ENCODE measurements around the gene FHIT.

FHIT gene

DNA sequence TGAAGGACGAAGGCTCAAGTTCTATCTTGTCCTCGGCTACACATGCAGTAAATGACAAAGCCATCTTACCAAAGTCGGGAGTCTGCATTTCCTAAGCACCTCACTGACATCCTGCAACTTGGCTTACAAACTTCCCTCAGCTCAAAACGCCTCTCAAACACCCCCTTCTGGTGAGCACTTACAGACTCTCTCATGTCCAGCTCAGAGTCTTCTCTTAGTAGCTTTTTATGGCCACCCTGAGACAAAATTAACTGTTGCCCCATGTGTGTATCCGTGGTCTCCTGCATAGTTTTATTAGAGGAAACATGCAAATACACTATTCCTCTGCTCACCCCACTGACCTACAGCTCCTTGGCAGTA is 819.7 kb downstream of the FHIT start:
- no peak for DNase-seq

DNA sequence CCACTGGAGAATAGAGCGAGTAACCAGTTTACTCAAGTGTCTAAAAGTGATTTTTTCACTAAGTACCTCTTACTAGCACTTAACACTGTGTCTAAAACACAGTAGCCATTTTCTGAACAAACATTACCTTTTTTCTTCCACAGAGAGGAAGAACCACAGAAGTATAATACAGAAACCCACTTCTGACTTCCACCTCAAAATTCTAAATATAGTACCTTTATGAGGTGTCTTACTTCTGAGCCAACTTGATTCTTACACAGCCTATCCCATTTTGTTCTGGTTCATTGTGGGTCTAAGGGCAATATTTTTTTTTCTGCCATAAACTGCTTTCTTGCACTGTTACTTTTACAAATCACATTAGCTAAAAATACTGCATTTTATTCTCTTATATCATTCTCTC is 821.0 kb downstream of the FHIT start:
- DNase-seq: no peak

DNA sequence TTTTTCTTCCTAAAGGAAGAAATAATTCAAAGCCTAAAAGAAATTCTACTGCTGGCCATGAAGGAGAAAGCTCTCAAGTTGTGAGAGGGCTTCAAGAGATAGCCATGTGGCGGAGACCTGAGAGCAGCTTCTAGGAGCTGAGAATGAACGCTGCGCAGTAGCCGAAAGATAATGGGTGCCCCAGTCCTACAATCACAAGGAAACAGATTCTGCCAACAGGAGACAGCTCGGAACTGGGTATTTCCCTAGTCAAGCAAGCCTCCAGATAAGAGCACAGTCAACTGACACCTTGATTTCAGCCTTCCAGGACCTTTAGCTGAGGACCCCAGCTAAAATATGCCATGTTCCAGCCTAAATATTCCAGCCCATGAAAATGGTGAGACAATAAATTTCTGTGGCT is 824.1 kb downstream of the FHIT start:
- no peak for DNase-seq

DNA sequence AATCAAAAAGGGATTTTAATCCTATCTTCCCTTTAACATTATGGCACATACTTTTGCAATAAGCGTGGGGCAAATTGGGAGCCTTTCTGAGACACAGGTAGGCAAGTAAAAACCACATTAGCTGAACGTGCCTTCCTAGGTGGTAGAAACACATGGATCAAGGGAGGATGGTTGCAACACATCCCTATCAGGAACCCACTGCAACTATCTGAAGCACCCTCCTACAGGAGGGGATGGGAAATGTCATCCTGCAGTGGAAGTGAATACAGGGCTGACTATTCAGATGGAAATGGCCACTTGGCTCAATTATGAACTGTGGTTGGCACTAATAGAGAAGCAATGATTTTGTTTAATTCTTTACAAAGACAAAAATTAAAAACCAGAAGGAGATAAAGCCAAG is 826.3 kb downstream of the FHIT start:
- DNase-seq: no peak

DNA sequence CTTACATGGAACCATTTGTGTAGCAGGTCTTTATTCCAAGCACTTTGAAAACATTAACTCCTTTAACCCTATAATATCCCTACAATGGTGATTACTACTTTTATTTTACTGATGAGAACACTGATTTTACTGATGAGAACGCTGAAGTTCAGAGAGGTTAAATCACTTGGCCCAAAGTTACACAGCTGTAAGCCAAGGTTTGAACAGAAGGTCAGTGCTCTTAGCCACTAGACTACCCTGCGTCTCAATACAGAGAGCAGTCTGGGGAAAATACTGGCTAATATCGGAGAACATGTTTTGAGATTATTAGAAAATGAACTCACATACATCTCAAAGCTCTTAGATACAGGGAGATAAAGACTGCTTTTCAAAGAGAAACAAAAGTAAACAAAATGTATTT is 827.2 kb downstream of the FHIT start:
- DNase-seq: no peak

DNA sequence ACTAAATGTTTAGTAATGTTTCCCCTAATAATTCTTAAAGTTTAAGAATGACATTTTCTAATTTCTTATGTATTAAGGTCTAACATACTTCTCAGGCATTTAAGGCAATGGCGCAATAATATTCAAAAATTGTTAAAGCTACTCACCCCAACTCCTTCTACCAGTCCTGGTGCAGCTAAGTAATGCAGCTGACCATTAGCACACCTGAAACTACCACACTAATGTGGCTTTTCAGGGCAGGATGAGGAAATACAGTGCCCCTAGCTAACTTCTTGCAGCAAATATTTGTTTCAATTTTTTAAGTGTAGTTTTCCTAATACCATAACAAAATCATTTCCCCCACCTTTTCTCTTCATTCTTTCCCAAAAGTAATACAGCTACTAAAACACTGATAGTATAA is 827.7 kb downstream of the FHIT start:
- DNase-seq: no peak

DNA sequence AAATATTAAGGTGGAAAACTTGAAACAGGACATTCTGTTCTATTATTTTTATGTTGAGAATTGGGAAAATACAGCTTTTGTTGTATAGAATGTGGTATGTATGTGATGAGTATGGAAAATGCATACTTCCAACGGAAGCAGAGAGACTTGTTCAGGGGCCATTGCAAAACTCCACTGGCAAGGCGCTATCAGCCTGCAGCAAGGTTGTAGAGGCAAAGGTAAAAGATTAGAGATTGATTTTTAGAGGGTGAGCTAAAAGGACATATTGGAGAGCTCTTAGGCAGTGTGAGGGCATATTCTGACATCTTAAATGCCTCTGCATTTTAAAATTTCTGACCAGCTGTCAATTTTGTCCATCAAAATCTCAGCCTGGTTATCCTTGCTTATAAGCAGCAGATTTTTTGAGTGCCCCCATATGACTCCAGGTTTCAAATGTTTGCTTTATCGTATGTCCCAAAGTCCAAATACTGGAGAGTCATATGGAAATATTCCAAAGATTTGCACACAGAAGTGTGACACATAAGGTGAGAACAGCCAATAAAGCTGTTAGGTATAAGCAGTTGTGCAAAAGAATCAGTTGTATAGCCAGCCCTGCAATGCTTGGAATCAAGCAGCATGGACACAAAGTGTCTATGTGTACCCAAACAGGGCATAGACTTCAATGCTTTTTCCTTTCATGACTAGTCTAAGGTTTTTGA is 829.4 kb downstream of the FHIT start:
- DNase-seq: no peak

DNA sequence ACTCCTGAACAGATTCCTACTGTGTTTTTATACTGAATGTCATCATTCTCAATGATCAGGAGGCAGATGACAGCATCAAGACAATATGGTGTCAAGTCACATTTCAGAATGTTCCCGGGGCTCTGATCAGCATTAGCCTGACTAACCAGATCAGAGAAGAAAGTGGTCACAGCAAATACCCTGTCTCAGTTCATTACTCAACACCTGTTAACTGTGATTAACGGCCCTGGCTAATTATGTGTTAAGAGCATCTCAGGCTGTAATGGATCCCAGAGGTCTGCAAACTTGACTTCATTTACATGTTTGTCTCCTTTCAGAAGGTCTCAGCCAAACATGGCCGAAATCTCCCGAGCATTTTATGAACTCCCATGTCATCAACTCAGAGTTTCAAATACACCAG is 833.7 kb downstream of the FHIT start:
- no peak for DNase-seq

DNA sequence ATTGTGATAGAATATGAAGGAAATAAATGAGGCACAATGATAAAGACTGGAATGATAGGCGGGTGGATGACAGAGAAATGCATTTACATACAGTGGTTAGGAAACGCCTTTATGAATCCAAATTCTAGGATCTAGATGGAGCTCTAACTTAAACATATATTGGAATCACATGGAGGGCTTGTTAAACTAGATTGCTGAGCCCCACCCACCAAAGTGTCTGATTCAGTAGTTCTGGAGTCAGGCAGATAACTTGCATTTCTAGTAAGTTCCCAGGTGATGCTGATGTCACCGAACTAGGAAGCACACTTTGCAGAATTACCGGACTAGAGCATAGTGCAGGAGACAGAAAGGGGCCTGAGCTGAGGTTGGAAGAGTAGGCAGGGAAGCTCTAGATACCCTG is 837.2 kb downstream of the FHIT start:
- DNase-seq: no peak

DNA sequence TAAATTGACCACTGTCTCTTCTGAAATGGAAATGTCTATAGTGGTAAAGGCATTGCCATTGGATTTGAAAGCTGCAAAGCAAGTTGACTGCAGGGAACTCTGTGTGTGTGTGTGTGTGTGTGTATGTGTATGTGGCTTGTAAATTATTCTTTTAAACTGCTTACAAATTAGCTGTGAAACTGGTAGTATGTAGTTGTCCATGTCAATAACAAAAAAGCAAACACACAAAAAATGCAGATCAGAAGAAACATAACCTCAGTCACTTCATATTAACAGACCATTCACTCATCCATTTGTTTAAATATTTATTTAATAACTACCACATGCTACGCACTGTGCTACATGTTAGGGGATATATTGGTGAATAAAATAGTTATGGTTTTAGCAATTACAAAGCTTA is 837.7 kb downstream of the FHIT start:
- DNase-seq: no peak

DNA sequence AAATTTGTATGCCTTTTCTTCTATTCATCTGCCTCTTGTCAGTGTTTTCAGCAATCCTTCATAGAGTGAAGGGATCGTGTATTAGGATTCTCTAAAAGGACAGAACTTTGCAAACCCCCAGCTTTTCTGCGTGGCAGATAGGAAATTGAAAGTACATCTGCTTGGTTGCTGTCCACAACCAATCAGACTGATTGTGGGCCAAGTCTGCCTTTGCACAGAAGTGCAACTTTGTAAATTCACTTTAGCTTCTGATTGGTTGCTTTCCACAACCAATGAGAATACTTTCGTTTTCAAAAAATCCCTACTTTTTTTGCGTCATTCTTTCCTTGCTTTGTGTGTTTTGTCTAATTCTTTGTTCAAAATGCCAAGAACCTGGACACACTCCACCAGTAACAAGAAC is 847.4 kb downstream of the FHIT start:
- no peak for DNase-seq

DNA sequence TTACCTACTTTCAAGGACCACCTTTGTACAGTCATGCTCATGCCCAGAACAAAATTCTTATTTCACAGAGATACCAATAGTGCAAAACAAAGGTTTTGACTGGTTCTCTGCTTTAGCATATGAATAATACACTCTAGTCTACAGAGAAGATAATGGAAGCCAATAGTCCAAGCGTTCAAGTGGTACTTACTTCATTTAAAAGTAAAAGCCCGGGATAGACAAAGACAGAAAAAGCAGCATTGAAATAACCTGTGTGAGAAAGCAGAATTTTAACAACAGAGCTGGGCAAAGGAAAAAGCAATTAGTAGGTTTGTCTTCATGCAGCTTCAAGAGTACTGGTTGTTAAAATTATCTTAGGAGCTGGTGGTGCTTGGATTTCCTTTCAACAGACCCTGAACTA is 848.3 kb downstream of the FHIT start:
- DNase-seq: no peak

DNA sequence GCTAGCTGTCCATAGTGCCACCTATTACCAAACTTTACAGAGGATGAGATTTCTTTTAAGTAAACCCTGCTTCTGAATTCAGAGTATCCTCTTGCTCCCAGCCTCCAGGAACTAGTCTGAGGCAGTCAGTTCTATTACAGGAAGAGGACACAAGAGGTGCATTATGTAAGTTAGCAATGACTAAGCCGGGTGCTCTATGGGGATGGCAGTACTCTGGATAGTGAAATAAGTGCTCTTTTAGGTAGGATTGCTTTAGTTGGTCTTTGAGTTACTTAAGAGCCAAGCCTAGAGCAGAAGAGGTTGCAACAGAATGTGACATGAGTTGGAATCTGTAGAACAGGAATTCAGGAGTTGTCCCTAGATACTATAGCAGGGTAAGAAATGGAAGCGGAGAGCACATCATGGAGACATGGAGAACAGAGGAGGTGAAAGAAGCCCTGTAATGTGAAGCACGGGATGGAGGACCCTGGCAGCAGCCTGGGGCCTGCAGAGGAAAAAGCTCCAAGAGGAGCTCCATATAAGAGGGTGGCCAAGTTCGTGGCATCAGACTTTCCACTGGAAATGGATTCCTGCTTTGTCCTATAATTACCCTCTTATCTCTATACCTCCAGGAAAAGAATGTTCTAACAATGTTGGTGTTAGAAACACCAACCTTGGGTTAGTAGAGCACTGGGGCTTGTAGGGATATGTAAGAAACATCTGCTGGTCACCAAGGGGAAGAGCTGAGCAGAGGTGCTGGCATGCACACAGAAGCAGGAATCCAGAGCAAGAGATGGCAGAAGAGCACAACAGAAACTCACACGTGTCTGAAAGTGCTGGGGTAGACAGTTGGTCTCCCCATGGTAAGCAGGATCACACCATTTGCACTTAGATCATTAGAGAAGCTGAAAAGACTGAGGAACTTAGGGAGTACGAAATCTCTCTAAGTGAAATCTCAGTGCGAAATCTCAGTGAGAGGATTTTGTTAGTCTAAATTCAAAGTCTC is 851.1 kb downstream of the FHIT start:
- DNase-seq: no peak

DNA sequence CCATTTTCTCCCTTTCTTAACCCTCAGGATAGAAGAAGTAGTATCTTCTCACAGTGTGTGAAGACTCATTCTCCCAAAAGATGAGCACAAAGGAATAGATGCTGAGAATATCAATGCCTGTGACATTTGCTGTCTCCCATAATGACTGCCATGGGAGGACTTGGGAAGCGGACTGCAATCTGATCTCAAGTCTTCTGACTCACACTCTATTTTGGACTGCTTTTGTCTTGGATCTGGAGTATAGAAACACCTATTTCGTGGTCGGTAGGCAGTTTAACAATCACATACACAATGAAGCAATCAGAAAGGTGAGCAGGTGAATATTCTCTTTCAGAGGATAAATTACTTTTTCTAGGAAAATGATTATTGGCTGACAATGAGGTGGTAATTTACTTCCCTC is 852.0 kb downstream of the FHIT start:
- no peak for DNase-seq

DNA sequence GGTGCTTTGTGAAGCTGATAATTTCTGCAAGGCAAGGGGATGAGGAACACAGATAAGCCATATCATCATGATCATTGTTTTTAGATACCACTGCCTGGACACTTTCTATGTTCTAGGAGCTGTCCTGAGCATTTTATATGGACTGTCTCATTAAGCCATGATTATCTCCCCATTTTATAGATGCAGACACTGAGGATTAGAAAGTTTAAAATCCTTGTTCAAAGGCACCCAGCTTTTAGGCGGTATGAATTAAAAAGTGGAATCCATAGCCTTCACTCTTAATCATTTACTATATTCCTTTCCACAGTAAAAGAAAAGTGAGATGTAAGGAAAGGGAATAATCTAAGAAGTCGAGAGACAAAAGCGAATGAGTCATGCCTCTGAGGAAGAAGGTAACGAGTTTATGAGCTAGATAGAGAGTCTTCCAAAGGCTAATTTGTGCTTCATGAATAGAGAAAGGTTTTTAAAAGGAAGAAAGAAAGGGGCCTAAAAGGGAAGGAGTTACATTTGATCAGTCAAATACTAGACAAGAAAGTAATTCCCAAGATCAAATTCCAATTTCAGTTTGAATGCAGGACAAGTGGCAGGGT is 856.0 kb downstream of the FHIT start:
- no peak for DNase-seq

DNA sequence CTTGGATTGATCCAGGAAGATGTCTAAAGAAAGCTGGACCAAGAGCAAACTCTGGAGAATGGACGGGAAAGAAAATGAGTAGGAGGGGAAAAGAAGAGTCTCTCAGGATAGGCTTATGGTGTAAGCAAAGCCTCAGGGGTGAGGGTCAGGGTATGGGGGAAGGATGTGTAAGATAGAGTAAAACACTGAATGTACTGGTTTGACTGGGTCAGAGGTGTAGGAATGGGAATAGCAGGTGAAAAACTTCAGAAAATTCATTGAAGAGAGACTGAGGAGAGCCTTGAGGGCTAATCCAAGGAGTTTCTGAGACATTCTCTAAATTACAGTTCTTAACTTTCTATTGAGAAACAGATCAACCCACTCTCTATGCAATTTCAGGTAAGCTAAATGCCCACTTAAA is 857.3 kb downstream of the FHIT start:
- no peak for DNase-seq

DNA sequence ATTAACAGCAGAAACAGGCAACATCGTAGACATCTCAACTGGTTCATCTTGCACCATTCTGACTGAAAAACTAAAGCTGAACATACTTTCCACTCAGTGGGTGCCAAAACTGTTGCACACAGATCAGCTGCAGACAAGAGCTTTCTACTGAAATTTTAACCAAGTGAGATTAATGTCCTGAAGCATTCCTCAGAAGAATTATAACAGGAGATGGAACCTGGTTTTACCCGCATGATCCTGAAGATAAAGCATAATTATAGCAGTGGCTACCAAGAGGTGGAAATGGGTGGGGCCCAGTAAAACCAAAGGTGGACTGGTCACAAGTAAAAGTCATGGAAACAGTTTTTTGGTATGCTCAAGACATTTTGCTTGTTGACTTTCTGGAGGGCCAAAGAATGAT is 858.8 kb downstream of the FHIT start:
- no peak for DNase-seq

DNA sequence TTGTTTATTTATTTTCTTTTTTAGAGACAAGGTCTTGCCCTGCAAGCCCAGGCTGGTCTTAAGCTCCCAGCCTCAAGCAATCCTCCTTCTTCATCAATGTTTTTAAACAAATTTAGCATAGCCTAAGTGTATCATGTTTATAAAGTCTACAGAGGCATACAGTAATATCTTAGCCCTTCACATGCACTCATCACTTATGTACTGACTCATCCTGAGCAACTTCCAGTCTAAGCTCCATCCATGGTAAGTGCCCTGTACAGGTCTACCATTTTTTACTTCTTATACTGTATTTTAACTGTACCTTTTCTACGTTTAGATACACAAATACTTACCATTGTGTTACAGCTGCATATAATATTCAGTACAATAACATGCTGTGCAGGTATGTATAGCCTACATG is 860.0 kb downstream of the FHIT start:
- DNase-seq: no peak

DNA sequence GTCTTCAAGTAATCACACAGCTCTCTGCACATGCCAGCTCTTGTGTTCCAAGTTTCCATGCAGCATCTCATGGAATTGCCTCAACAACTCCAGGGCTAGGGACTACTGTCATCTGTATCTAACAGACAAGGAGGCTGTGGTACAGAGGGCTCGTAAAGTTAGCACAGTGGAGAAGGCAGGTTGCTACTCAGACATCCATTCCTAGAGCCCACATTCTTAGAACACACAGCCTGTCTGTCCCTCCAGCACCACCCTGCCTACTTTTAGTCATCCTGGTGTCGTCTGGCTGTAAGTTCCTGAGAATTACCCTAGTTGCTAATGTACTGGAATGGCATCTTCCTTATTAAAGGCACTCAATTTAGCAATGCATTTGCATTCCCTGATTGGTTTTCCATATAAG is 862.5 kb downstream of the FHIT start:
- no peak for DNase-seq

DNA sequence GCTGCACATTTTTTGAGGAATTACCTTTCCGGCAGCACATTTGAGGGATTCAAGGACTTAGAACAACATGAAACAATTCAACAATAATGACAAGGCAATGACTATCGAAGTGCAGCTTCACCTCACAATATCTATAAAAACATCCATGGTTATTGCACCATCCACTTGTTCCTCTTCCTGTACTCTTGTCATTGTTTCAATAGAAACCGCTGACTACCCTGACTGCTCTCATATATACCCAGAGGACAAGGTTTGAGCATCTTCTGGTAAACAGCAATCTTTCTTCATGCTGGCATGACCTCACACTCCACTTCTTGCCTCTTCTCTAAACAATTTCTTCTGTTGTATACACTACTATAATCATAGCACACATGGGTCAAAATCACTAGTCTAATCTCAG is 864.9 kb downstream of the FHIT start:
- DNase-seq: no peak

DNA sequence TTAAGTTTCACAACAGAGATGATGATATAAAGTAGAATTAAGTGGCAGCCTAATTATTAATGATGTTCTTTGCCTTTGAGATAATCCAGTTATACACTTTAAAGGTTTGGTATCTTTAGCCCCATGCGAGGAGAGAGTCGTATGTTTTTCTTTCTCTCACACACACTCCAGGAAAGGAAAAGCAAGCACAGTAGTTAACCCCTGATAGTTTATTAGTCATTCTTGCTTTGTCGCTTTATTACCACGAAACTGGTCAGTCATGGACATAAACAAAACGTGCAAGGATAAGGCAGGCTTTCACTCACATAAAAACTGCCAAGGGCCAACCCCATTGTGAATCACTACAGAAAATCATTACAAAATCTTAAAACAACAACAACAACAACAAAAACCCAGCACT is 866.9 kb downstream of the FHIT start:
- DNase-seq: no peak

DNA sequence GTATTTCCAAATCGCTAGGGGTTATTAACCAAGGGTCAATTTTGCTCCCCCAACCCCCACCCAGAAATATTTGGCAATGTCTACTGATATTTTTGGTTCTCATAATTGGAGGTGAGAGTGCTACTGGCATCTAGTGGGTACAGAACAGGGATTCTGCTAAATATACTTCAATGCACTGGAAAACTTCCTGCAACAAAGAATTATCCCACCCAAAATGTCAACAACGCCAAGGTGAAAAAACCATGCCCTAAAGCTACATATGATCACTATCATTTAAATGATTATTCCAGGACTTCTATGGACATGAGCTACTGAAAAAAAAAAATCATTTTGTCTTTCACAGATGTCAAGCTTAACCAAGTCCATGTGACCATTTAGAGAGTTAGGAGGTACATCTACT is 867.9 kb downstream of the FHIT start:
- DNase-seq: no peak

DNA sequence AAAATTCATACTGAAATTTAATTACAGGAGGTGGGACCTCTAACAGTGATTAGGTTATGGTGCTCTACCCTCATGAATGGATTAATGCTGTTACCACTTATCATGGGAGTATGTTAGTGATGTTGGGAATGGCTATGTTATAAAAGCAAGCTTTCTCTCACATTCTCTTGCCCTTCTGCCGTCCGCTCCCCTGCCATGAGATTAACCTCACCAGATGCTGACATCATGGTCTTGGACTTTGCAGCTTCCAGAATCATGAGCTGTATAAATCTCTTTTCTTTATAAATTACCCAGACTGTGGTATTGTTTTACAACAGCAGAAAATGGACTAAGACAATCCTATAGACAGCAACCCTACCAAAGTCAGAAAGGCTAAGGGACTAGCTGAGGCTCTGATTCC is 884.8 kb downstream of the FHIT start:
- DNase-seq: no peak

DNA sequence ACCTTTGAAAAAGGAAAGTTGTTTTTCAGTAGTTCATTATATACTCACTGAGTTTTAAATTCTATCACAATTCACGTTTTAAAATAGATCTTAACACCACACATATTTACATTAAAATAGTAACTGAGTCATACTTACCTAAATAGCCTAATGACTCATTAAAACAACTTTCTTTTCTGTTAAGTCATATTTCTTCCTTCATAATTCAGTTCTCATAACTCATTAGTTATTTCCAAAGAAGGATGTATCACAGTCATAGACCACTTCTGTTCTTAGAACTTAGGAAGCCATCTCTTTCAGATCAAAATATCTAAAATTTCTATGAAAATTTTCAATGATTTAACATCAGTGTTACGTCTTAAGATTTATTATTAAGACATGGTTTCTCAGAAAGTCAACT is 885.9 kb downstream of the FHIT start:
- no peak for DNase-seq
